Measurements from ENCODE around the gene DGAT2. TPM values are rescaled to one million over a fixed set of nuclear protein-coding genes. Genes with fewer than 3 reads are reported as not detected.

The DGAT2 gene
- total RNA-seq, 1 experiment from 2014 or later, result 2.8 TPM

- no peak for TF ChIP-seq CTCF (conservative IDR thresholded peaks at IDR 0.05)
Measured at GRCh38 chr11:75809111-75809510, 40.5 kb downstream of the DGAT2 start.

More at GRCh38 chr11:75809111-75809510, 40.5 kb downstream of the DGAT2 start:
- Histone ChIP-seq H3T11ph (ENCODE audit: low read length) (no peak overlapping the region), H2BK5ac (ENCODE audit: insufficient read length, low read length) (no peak overlapping the region), H4K91ac (ENCODE audit: insufficient read length, low read depth, low read length) (no peak overlapping the region), H4K20me1 (ENCODE audit: control insufficient read depth, insufficient read depth, insufficient read length) (no peaks in the 10 kb centered on the region), H2BK20ac (ENCODE audit: low read depth, low read length, poor library complexity, severe bottlenecking) (no peak overlapping the region), H2BK120ac (ENCODE audit: low read depth, low read length, poor library complexity, severe bottlenecking) (no peak overlapping the region), H3K79me2 (ENCODE audit: insufficient read depth, low read length) (no peaks in the 10 kb centered on the region; the same call in 1 of the 2 replicates), H2BK12ac (ENCODE audit: insufficient read length, low read depth, low read length) (no peak overlapping the region), H3K23ac (ENCODE audit: insufficient read length, low read depth, low read length) (no peak overlapping the region), H4K5ac (ENCODE audit: insufficient read length, low read depth, low read length) (no peak overlapping the region), H3K9me3 (ENCODE audit: control insufficient read depth, low read depth, low read length) (no peaks in the 10 kb centered on the region), H3K27ac (ENCODE audit: insufficient read length, low read depth, low read length) (no peak overlapping the region), H3K9ac (ENCODE audit: extremely low read depth, insufficient read length, low read length) (no peak overlapping the region), H3K4ac (ENCODE audit: low read depth, low read length) (no peak overlapping the region), H2BK15ac (ENCODE audit: low read depth, low read length) (no peak overlapping the region), H3K4me1 (ENCODE audit: insufficient read depth, low read length) (no peaks in the 10 kb centered on the region), H3K56ac (ENCODE audit: insufficient read length, low read depth, low read length) (no peak overlapping the region), H2AK5ac (ENCODE audit: insufficient read length, low read length) (no peak overlapping the region), H3K79me1 (ENCODE audit: insufficient read depth, low read depth, low read length, poor library complexity, severe bottlenecking) (no peaks in the 10 kb centered on the region), H3K4me2 (ENCODE audit: insufficient read depth, insufficient read length, low read length) (no peak overlapping the region), H3K18ac (ENCODE audit: insufficient read length, low read depth, low read length) (no peak overlapping the region), H3K27me3 (ENCODE audit: insufficient read depth, low read length) (no peaks in the 10 kb centered on the region), H3K23me2 (ENCODE audit: insufficient read length, low read depth, low read length, poor library complexity, severe bottlenecking) (peaks cover under 1% of the 10 kb centered on the region), H3K14ac (ENCODE audit: insufficient read depth, low read length) (no peak overlapping the region), H4K8ac (replicated peaks; ENCODE audit: insufficient read length, low read depth, low read length) (no peak overlapping the region), H2AFZ (ENCODE audit: low read length) (no peak overlapping the region)
- no peak for DNase-seq
- no peaks in the 10 kb centered on the region for H3K9me3 Mint-ChIP-seq
- no peak overlapping the region for H3K4me3 Mint-ChIP-seq
- peaks cover 16 to 18% of the 10 kb centered on the region in 2 experiments for H3K4me1 Mint-ChIP-seq
- no peaks in the 10 kb centered on the region for H3K36me3 Mint-ChIP-seq (ENCODE audit: insufficient read depth in 1 of 3, low read depth in 3 of 3)
- WGBS (ENCODE audit: extremely low coverage, insufficient read length, low lambda C conversion rate), result no CpG with 5 or more reads among the region's 2 CpGs
- no peak overlapping the region for H3K27ac Mint-ChIP-seq
- no peaks in the 10 kb centered on the region for H3K27me3 Mint-ChIP-seq (ENCODE audit: low read depth)
